Renal pelvis (tissue), 4 donors: ENCODE results near the gene CUL3. TPM values are rescaled to one million over a fixed set of nuclear protein-coding genes. Genes with fewer than 3 reads are reported as not detected.
"Not testable (repeated sequence)": the region's sequence is repeated elsewhere in the genome, so short reads cannot be mapped to it uniquely, and the experiment has no call there.

ENCODE experiments used
- DNase-seq: peaks from one replicate; pipeline ENCODE4 v3.0.0-alpha.2; 2013
- polyA plus RNA-seq, 3 donors: library from polyadenylated mRNA; unstranded; fragments of 120-200 nt; gene quantifications; one replicate each; pipeline ENCODE4 v1.2.1, GENCODE V29; 2013; ENCODE audit not compliant: insufficient read length in 3 of 3

The CUL3 gene
- polyA plus RNA-seq, 3 donors: 102 to 113 (median 111) TPM

- not testable (repeated sequence) for DNase-seq
These were observed 97.2 kb downstream of the CUL3 start for GRCh38 chr2:224487940-224488339.

- peak; percentile 26 for DNase-seq
These were observed 99.8 kb downstream of the CUL3 start for GRCh38 chr2:224485081-224486014.

GRCh38 chr2:224479826-224480225 lies 105.3 kb downstream of the CUL3 start:
- no peak for DNase-seq

GRCh38 chr2:224472827-224473226 lies 112.3 kb downstream of the CUL3 start:
- no peak for DNase-seq

- no peak for DNase-seq
These were observed 113.0 kb downstream of the CUL3 start for GRCh38 chr2:224472137-224472536.

- DNase-seq: no peak
These were observed 115.7 kb downstream of the CUL3 start for GRCh38 chr2:224469374-224469964.

- no peak for DNase-seq
These were observed 118.8 kb downstream of the CUL3 start for GRCh38 chr2:224466304-224466895.

GRCh38 chr2:224461391-224461790 lies 123.8 kb downstream of the CUL3 start:
- no peak for DNase-seq

GRCh38 chr2:224457408-224458096 lies 127.6 kb downstream of the CUL3 start:
- no peak for DNase-seq

GRCh38 chr2:224453892-224454291 lies 131.3 kb downstream of the CUL3 start:
- no peak for DNase-seq

- DNase-seq: no peak
These were observed 135.7 kb downstream of the CUL3 start for GRCh38 chr2:224449212-224450147.

GRCh38 chr2:224448236-224448635 lies 136.9 kb downstream of the CUL3 start:
- no peak for DNase-seq

GRCh38 chr2:224444783-224445182 lies 140.4 kb downstream of the CUL3 start:
- no peak for DNase-seq

- peak; percentile 17 for DNase-seq
These were observed 141.1 kb downstream of the CUL3 start for GRCh38 chr2:224444021-224444420.

- DNase-seq: peak; percentile 54
These were observed 142.8 kb downstream of the CUL3 start for GRCh38 chr2:224442071-224442967.

- DNase-seq: no peak
These were observed 144.2 kb downstream of the CUL3 start for GRCh38 chr2:224440988-224441387.

- no peak for DNase-seq
These were observed 146.4 kb downstream of the CUL3 start for GRCh38 chr2:224438726-224439125.

GRCh38 chr2:224436634-224437033 lies 148.5 kb downstream of the CUL3 start:
- DNase-seq: no peak

- no peak for DNase-seq
These were observed 150.5 kb downstream of the CUL3 start for GRCh38 chr2:224434618-224435017.

GRCh38 chr2:224433442-224433841 lies 151.7 kb downstream of the CUL3 start:
- no peak for DNase-seq
